HepG2 (cell line): ENCODE results near the gene PLEKHA8. TPM values are rescaled to one million over a fixed set of nuclear protein-coding genes. Genes with fewer than 3 reads are reported as not detected.

Source experiments
- ATAD3A ChIP-seq: sonication (generic); formaldehyde crosslinking; IDR thresholded peaks from 2 replicates; pipeline ENCODE4 v1.4.0; 2020; ENCODE audit warnings: missing genetic modification reagents
- CHCHD3 ChIP-seq: sonication (generic); formaldehyde crosslinking; IDR thresholded peaks from 2 replicates; pipeline ENCODE4 v1.8.0; 2022; ENCODE audit warnings: mild to moderate bottlenecking, missing genetic modification reagents, moderate library complexity
- CREM ChIP-seq, 2 experiments: sonication (generic) in 1 of 2; formaldehyde crosslinking in 1 of 2; IDR thresholded peaks; 2 replicates each; pipeline versions ENCODE4 v1.4.0 to v1.6.1; 2016 to 2020; ENCODE audit warnings: antibody characterized with exemption in 1 of 2, mild to moderate bottlenecking in 1 of 2, missing genetic modification reagents in 1 of 2
- FOXJ3 ChIP-seq: sonication (generic); formaldehyde crosslinking; IDR thresholded peaks from 2 replicates; pipeline ENCODE4 v1.4.0; 2020; ENCODE audit warnings: missing genetic modification reagents, mild to moderate bottlenecking, borderline replicate concordance
- GPN1 ChIP-seq: sonication (generic); formaldehyde crosslinking; IDR thresholded peaks from 2 replicates; pipeline ENCODE4 v1.5.1; 2020; ENCODE audit warnings: missing genetic modification reagents, borderline replicate concordance
- MAX ChIP-seq: IDR thresholded peaks from 2 replicates; pipeline ENCODE4 v1.6.1; 2012; ENCODE audit warnings: inconsistent platforms
- PITX1 ChIP-seq: sonication (generic); formaldehyde crosslinking; IDR thresholded peaks from 2 replicates; pipeline ENCODE4 v1.5.1; 2020; ENCODE audit warnings: mild to moderate bottlenecking, missing genetic modification reagents
- PPARG ChIP-seq: conservative IDR thresholded peaks from 2 replicates; pipeline ENCODE4 v1.6.1; 2016; ENCODE audit warnings: missing biosample characterization, missing genetic modification reagents
- REXO4 ChIP-seq: sonication (generic); formaldehyde crosslinking; IDR thresholded peaks from 2 replicates; pipeline ENCODE4 v1.8.0; 2022; ENCODE audit warnings: missing genetic modification reagents, mild to moderate bottlenecking, borderline replicate concordance
- THAP8 ChIP-seq: sonication (generic); formaldehyde crosslinking; IDR thresholded peaks from 2 replicates; pipeline ENCODE4 v1.5.1; 2020; ENCODE audit warnings: missing genetic modification reagents, mild to moderate bottlenecking, borderline replicate concordance
- THAP9 ChIP-seq: sonication (generic); formaldehyde crosslinking; IDR thresholded peaks from 2 replicates; pipeline ENCODE4; 2020; ENCODE audit warnings: missing genetic modification reagents, mild to moderate bottlenecking, borderline replicate concordance
- ZBTB37 ChIP-seq: sonication (generic); formaldehyde crosslinking; IDR thresholded peaks from 2 replicates; pipeline ENCODE4 v1.4.0; 2020; ENCODE audit warnings: mild to moderate bottlenecking, missing genetic modification reagents
- ZBTB7B ChIP-seq: sonication (generic); formaldehyde crosslinking; IDR thresholded peaks from 2 replicates; pipeline ENCODE4 v1.4.0; 2020; ENCODE audit warnings: missing genetic modification reagents
- ZFP36L2 ChIP-seq: sonication (generic); formaldehyde crosslinking; IDR thresholded peaks from 2 replicates; pipeline ENCODE4 v1.4.0; 2020; ENCODE audit warnings: missing genetic modification reagents
- ZNF10 ChIP-seq: sonication (generic); formaldehyde crosslinking; IDR thresholded peaks from 2 replicates; pipeline ENCODE4 v1.4.0; 2020; ENCODE audit warnings: mild to moderate bottlenecking, low read depth, missing genetic modification reagents, borderline replicate concordance
- ZNF124 ChIP-seq: sonication (generic); formaldehyde crosslinking; IDR thresholded peaks from 2 replicates; pipeline ENCODE4 v1.4.0; 2020; ENCODE audit warnings: missing genetic modification reagents
- ZNF251 ChIP-seq: sonication (generic); formaldehyde crosslinking; IDR thresholded peaks from 2 replicates; pipeline ENCODE4 v1.9.0; 2021; ENCODE audit warnings: mild to moderate bottlenecking, missing genetic modification reagents
- ZNF275 ChIP-seq: sonication (generic); formaldehyde crosslinking; IDR thresholded peaks from 2 replicates; pipeline ENCODE4 v1.8.0; 2022; ENCODE audit warnings: missing genetic modification reagents, mild to moderate bottlenecking, inconsistent platforms, borderline replicate concordance
- ZNF512B ChIP-seq: sonication (generic); formaldehyde crosslinking; IDR thresholded peaks from 2 replicates; pipeline ENCODE4 v1.5.1; 2020; ENCODE audit warnings: missing genetic modification reagents, mild to moderate bottlenecking, borderline replicate concordance
- ZNF546 ChIP-seq: sonication (generic); formaldehyde crosslinking; conservative IDR thresholded peaks from 2 replicates; pipeline ENCODE4 v1.8.1; 2023; ENCODE audit warnings: mild to moderate bottlenecking, missing genetic modification reagents
- ZNF572 ChIP-seq: sonication (generic); formaldehyde crosslinking; IDR thresholded peaks from 2 replicates; pipeline ENCODE4 v1.5.1; 2020; ENCODE audit warnings: mild to moderate bottlenecking, missing genetic modification reagents
- polyA plus RNA-seq, 8 experiments: library from polyadenylated mRNA; depleted of rRNA in 3 of 8; stranded (reverse) in 7 of 8; unstranded in 1 of 8; fragments of >200 nt; fragmentation: Illumina TruSeq in 4 of 8; extraction: Trizol in 4 of 8; gene quantifications; 2 replicates each; pipeline versions ENCODE4 v1.2.1 to v1.2.3, GENCODE V29; 2011 to 2016; ENCODE audit warnings: low read depth in 4 of 8, missing spikeins in 1 of 8, mixed read lengths in 1 of 8; ENCODE audit not compliant: insufficient read depth in 1 of 8
- total RNA-seq, 5 experiments: library from RNA; depleted of rRNA; stranded (reverse); fragments of >200 nt; fragmentation: Illumina TruSeq; extraction: Trizol; gene quantifications; 2 replicates each; pipeline ENCODE4 v1.2.3, GENCODE V29; 2016; ENCODE audit warnings: low read depth in 1 of 5

Gene PLEKHA8
- total and polyA plus RNA-seq, 2 of the 13 experiments (the other 11 are each of a cell fraction or from before 2014, with no cell fraction given): 12.5 to 26.4 TPM

- no peak for TF ChIP-seq FOXJ3 (CRISPR knock-in tag)
- TF ChIP-seq CREM (IDR thresholded peaks at IDR 0.05): peak; percentile 42; the same call in 1 of the 2 replicates
- TF ChIP-seq CREM (CRISPR knock-in tag; IDR thresholded peaks at IDR 0.05): no peak
- no peak for TF ChIP-seq ZNF251 (CRISPR knock-in tag)
- no peak for TF ChIP-seq THAP9 (CRISPR knock-in tag)
- TF ChIP-seq ZNF10: no peak
- no peak for TF ChIP-seq ZNF124
- TF ChIP-seq REXO4 (CRISPR knock-in tag): no peak
- TF ChIP-seq ATAD3A (CRISPR knock-in tag): no peak
- TF ChIP-seq ZBTB37: no peak
- TF ChIP-seq ZNF275 (CRISPR knock-in tag): no peak
- TF ChIP-seq ZNF572: no peak
- TF ChIP-seq ZFP36L2 (CRISPR knock-in tag): no peak
- TF ChIP-seq PPARG (CRISPR knock-in tag): peak; percentile 49; the same call in 1 of the 2 replicates
- no peak for TF ChIP-seq CHCHD3
- no peak for TF ChIP-seq ZBTB7B (CRISPR knock-in tag)
- no peak for TF ChIP-seq GPN1
- TF ChIP-seq ZNF546: peak; percentile 72; the same call in 1 of the 2 replicates
- TF ChIP-seq MAX: peak; percentile 66
- TF ChIP-seq THAP8: no peak; the same call in 1 of the 2 replicates
- TF ChIP-seq ZNF512B: no peak
- peak; percentile 21; the same call in 1 of the 2 replicates for TF ChIP-seq PITX1
These were observed at the start of gene PLEKHA8 (continued) for GRCh38 chr7:30028216-30028748.
